Stomach (tissue), 4 donors: ENCODE results near the gene HGD.

ENCODE experiments used
- CTCF ChIP-seq, 7 experiments: fragments of 450-650 bp in 4 of 7; fragments of 200-600 bp in 3 of 7; sonication (generic) in 3 of 7; IDR thresholded peaks; one replicate each; pipeline ENCODE4 v1.5.1; 2016 to 2019; ENCODE audit warnings: antibody characterized with exemption in 7 of 7, control low read depth in 2 of 7, mild to moderate bottlenecking in 1 of 7
- EP300 ChIP-seq: sonication (generic); formaldehyde crosslinking; IDR thresholded peaks from one replicate; pipeline ENCODE4 v1.6.1; 2017; ENCODE audit warnings: antibody characterized with exemption

- TF ChIP-seq EP300 (no peak), CTCF (IDR thresholded peaks at IDR 0.05) (no peak)
Measured at GRCh38 chr3:120680193-120680894, 1.7 kb downstream of the HGD start.
